Measurements from ENCODE around the gene OMP.

GRCh38 chr11:77111277-77111676 is 8.6 kb downstream of the OMP start:
- TF ChIP-seq POLR2AphosphoS5 (IDR thresholded peaks at IDR 0.05; ENCODE audit: low read depth, low read length), result no peak
- TF ChIP-seq POLR2A (IDR thresholded peaks at IDR 0.05; ENCODE audit: low read depth, low read length), result no peak
- no peak for TF ChIP-seq SPI1 (IDR thresholded peaks at IDR 0.05; ENCODE audit: low read depth, low read length)
- no peak for TF ChIP-seq TAF1 (IDR thresholded peaks at IDR 0.05; ENCODE audit: low read depth, low read length)
- TF ChIP-seq POU2F2 (IDR thresholded peaks at IDR 0.05; ENCODE audit: low read depth, low read length), result no peak

All from GM12891 (cell line).